ENCODE measurements around the gene RIT1. TPM values are rescaled to one million over a fixed set of nuclear protein-coding genes. Genes with fewer than 3 reads are reported as not detected.
"Not testable (repeated sequence)": the region's sequence is repeated elsewhere in the genome, so short reads cannot be mapped to it uniquely, and the experiment has no call there.

Gene RIT1
- total RNA-seq, 6 donors from 2014 or later = 26.3 to 67.1 (median 45.1) TPM

GRCh38 chr1:155931332-155932038, 20.3 kb upstream of the RIT1 start:
- H3K4me3 ChIP-seq = peak overlapping the region in 1 of 4 donors; percentile 89
- no peaks in the 10 kb centered on the region for H3K9me3 ChIP-seq
- no peak for ATAC-seq (ENCODE audit: low FRiP score in 2 of 2)
- H3K4me1 ChIP-seq = peaks cover 38 to 49% (median 42%) of the 10 kb centered on the region in 4 donors
- H3K36me3 ChIP-seq = peaks cover 16 to 64% (median 55%) of the 10 kb centered on the region in 4 donors
- peak overlapping the region in 1 of 4 donors; percentile 64 for H3K27ac ChIP-seq
- H3K27me3 ChIP-seq = no peaks in the 10 kb centered on the region
- 60 to 76% methylated on average over 7 of the region's 7 CpGs for WGBS, 2 donors
- no peak for TF ChIP-seq EP300 (IDR thresholded peaks at IDR 0.05)
- no peak for TF ChIP-seq POLR2AphosphoS5 (IDR thresholded peaks at IDR 0.05)
- no peak for TF ChIP-seq POLR2A (IDR thresholded peaks at IDR 0.05)
- TF ChIP-seq, protein P1, sequence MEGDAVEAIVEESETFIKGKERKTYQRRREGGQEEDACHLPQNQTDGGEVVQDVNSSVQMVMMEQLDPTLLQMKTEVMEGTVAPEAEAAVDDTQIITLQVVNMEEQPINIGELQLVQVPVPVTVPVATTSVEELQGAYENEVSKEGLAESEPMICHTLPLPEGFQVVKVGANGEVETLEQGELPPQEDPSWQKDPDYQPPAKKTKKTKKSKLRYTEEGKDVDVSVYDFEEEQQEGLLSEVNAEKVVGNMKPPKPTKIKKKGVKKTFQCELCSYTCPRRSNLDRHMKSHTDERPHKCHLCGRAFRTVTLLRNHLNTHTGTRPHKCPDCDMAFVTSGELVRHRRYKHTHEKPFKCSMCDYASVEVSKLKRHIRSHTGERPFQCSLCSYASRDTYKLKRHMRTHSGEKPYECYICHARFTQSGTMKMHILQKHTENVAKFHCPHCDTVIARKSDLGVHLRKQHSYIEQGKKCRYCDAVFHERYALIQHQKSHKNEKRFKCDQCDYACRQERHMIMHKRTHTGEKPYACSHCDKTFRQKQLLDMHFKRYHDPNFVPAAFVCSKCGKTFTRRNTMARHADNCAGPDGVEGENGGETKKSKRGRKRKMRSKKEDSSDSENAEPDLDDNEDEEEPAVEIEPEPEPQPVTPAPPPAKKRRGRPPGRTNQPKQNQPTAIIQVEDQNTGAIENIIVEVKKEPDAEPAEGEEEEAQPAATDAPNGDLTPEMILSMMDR (IDR thresholded peaks at IDR 0.05) = no peak
- no peak for DNase-seq

GRCh38 chr1:155930725-155931124, 19.6 kb upstream of the RIT1 start:
- H3K4me1 ChIP-seq = peaks cover 38 to 49% (median 42%) of the 10 kb centered on the region in 4 donors
- DNase-seq; ATAC-seq (ENCODE audit: low FRiP score in 2 of 2): not testable (repeated sequence)

DNA sequence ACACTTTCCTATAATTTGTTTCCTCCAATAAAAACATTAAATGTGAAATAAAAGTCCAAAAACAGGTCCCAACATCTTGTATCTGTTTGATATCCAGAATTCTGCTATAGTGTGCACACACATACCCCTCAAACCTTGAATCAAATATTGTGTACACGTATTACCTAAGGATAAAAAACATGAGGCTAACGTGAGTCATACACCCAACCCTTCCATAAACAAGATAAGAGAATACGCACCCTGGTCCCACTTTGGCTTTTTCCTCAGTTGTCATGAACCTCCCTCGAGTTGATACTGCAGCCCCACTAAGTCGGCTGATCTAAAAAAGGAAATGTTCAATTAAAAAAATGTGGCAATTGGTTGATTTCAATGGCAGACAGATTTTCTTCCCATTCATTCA, 17.9 kb upstream of the RIT1 start:
- H3K27me3 ChIP-seq = no peaks in the 10 kb centered on the region
- DNase-seq (no peak), ATAC-seq (ENCODE audit: low FRiP score in 2 of 2) (no peak)
- WGBS, 2 donors = 67 to 78% methylated on average over 5 of the region's 5 CpGs
- H3K4me1 ChIP-seq = peaks cover 37 to 44% (median 38%) of the 10 kb centered on the region in 4 donors
- H3K27ac ChIP-seq = no peak overlapping the region
- TF ChIP-seq POLR2A (IDR thresholded peaks at IDR 0.05) = no peak
- TF ChIP-seq, protein P1 (IDR thresholded peaks at IDR 0.05) = no peak
- TF ChIP-seq POLR2AphosphoS5 (IDR thresholded peaks at IDR 0.05) = no peak
- TF ChIP-seq EP300 (IDR thresholded peaks at IDR 0.05) = no peak
- H3K4me3 ChIP-seq = no peak overlapping the region
- H3K9me3 ChIP-seq = no peaks in the 10 kb centered on the region
- H3K36me3 ChIP-seq = peaks cover 34 to 89% (median 79%) of the 10 kb centered on the region in 4 donors

More at GRCh38 chr1:155930725-155931124, 19.6 kb upstream of the RIT1 start:
- not testable (repeated sequence) for H3K27me3 ChIP-seq, H3K9me3 ChIP-seq
- peaks cover 20 to 72% (median 63%) of the 10 kb centered on the region in 4 donors for H3K36me3 ChIP-seq
- 68 to 71% methylated on average over 10 of the region's 10 CpGs for WGBS, 2 donors
- H3K4me3 ChIP-seq = peak overlapping the region in 1 of 4 donors; percentile 89
- H3K27ac ChIP-seq = peak overlapping the region in 1 of 4 donors; percentile 30

DNA sequence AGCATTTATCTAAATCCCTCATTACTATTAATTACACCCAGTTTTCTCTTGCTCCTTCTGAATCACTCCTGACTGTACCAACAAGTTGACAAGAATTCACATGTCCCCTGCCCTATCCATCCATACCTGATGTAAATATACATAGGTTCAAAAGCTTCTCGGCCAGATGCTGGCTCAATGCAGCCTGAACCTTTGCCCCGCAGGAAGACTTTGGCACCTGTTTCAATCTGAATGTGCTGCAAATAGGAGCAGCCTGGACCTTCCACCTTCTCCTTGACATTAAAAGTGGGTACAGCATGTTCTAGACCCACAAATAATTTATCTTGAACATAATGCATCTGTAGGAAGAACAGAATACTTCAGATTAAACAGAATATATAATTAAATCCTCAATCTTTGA, 14.4 kb upstream of the RIT1 start:
- Histone ChIP-seq H3K9me3 (no peaks in the 10 kb centered on the region), H3K4me1 (peaks cover 5 to 11% (median 6%) of the 10 kb centered on the region in 4 donors), H3K27ac (no peak overlapping the region), H3K4me3 (no peak overlapping the region), H3K27me3 (no peaks in the 10 kb centered on the region), H3K36me3 (peaks cover 49 to 100% (median 95%) of the 10 kb centered on the region in 4 donors)
- 98 to 100% methylated on average over 2 of the region's 2 CpGs for WGBS, 2 donors
- TF ChIP-seq EP300 (IDR thresholded peaks at IDR 0.05) (no peak), POLR2A (IDR thresholded peaks at IDR 0.05) (no peak), POLR2AphosphoS5 (IDR thresholded peaks at IDR 0.05) (no peak)
- TF ChIP-seq, protein P1 (IDR thresholded peaks at IDR 0.05) = no peak
- DNase-seq (no peak), ATAC-seq (ENCODE audit: low FRiP score in 2 of 2) (no peak)

DNA sequence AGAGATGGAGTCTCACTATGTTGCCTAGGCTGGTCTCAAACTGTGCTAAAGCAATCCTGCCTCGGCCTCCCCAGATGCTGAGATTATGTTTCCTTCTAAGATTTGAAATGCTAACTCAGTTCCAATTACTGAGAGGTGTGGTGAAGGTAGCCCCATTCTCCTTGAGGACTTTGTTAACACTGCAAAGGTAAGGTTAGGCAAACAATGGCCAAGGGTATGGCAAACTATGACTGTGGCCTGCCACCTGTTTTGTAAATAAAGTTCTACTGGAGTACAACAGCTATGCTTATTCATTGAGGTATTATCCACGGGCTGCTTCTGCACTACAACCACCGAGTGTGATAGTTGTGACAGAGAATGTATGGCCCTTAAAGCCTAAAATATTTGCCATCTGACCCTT, 9.6 kb upstream of the RIT1 start:
- ATAC-seq (ENCODE audit: low FRiP score in 2 of 2) (no peak), DNase-seq (no peak)
- Histone ChIP-seq H3K4me3 (no peak overlapping the region), H3K9me3 (no peaks in the 10 kb centered on the region), H3K27me3 (no peaks in the 10 kb centered on the region), H3K4me1 (no peaks in the 10 kb centered on the region), H3K36me3 (peaks cover 66 to 100% (median 97%) of the 10 kb centered on the region in 4 donors), H3K27ac (no peak overlapping the region)
- WGBS, 2 donors = 85 to 97% methylated on average over 3 of the region's 3 CpGs
- TF ChIP-seq POLR2AphosphoS5 (IDR thresholded peaks at IDR 0.05) (no peak), POLR2A (IDR thresholded peaks at IDR 0.05) (no peak), EP300 (IDR thresholded peaks at IDR 0.05) (no peak)
- TF ChIP-seq, protein P1 (IDR thresholded peaks at IDR 0.05) = no peak
